SU-DHL-6 (cell line): Measurements from ENCODE around the gene DLX1.

ENCODE experiments used
- EZH2phosphoT487 ChIP-seq: fragments of 200-600 bp; sonication (generic), shearing (Covaris generic); conservative IDR thresholded peaks from 2 replicates; pipeline ENCODE4 v1.6.1; 2018; ENCODE audit warnings: mild to moderate bottlenecking, antibody characterized with exemption, low read length, moderate library complexity, mixed read lengths
- TF ChIP-seq, protein P1 (sequence below): fragments of 200-600 bp; sonication (generic); IDR thresholded peaks from one replicate; pipeline ENCODE4 v1.5.1; 2017; ENCODE audit warnings: antibody characterized with exemption, mild to moderate bottlenecking, low read length, moderate library complexity; ENCODE audit not compliant: insufficient read depth, poor library complexity, severe bottlenecking

DNA sequence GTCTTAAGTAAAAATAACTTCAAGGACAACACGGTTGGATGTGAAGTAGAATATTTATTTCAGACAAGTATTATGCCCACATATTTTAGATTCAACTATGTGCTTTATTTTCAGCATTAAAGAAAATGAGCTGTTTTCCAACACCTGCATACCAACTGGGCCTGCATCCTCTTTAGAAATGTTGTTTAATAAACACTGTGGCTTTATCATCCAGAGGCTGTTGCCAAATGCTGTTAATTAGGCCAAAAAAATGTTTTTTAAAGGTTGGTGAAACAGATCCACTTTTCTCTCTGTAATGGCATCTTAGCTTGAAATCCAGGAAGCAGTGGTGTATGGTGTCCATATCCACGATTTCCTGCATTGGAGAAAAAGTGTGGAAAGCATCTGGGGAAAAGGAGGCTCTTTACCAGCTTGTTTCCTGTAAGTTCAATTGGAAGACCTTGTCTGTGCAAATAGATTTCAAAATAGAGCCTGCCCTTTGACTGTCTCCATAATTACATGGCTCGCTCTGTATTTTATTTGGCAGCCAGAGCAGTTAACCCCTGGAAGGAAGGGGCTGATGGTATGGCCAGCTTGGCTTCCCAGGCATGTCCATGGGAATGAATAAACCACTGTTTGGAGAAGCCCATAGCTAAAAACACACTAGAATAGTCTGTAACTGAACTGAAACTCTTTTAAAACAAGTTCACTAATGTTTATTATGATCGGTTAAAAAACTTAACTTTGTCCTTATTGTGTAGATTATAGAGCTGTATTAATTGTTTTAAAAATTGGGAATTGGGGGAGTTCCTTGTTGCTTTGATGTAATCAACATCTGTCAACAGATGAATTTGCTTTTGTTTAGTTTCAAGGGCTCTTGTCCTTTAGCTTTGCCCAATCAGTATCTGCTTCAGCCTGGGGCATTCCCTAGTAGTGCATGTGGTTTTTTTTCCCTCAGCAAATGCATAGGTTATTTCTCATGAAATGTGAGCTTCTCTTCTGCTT is 33.0 kb upstream of the DLX1 start:
- TF ChIP-seq, protein P1, sequence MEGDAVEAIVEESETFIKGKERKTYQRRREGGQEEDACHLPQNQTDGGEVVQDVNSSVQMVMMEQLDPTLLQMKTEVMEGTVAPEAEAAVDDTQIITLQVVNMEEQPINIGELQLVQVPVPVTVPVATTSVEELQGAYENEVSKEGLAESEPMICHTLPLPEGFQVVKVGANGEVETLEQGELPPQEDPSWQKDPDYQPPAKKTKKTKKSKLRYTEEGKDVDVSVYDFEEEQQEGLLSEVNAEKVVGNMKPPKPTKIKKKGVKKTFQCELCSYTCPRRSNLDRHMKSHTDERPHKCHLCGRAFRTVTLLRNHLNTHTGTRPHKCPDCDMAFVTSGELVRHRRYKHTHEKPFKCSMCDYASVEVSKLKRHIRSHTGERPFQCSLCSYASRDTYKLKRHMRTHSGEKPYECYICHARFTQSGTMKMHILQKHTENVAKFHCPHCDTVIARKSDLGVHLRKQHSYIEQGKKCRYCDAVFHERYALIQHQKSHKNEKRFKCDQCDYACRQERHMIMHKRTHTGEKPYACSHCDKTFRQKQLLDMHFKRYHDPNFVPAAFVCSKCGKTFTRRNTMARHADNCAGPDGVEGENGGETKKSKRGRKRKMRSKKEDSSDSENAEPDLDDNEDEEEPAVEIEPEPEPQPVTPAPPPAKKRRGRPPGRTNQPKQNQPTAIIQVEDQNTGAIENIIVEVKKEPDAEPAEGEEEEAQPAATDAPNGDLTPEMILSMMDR = no peak
- TF ChIP-seq EZH2phosphoT487 = no peak
